ENCODE results near the gene SYNE2. TPM values are rescaled to one million over a fixed set of nuclear protein-coding genes. Genes with fewer than 3 reads are reported as not detected.
A peak's percentile ranks its signal among the peaks of the same experiment; 100 is the strongest.
"Not testable (repeated sequence)": the region's sequence is repeated elsewhere in the genome, so short reads cannot be mapped to it uniquely, and the experiment has no call there.

The SYNE2 gene
- total RNA-seq, 2 donors from 2014 or later = 104 to 390 TPM

GRCh38 chr14:64026600-64026999, 173.8 kb downstream of the SYNE2 start:
- Histone ChIP-seq H3K27ac (no peak overlapping the region), H3K9me3 (no peaks in the 10 kb centered on the region), H3K27me3 (replicated peaks; ENCODE audit: insufficient read depth) (no peaks in the 10 kb centered on the region), H3K4me3 (no peak overlapping the region), H3K4me1 (replicated peaks) (no peaks in the 10 kb centered on the region), H3K36me3 (no peaks in the 10 kb centered on the region)
- DNase-seq (ENCODE audit: low spot score) = no peak
- WGBS = 69% methylated on average over 2 of the region's 2 CpGs
- TF ChIP-seq POLR2A (IDR thresholded peaks at IDR 0.05) = no peak
- no peak for TF ChIP-seq POLR2AphosphoS5 (IDR thresholded peaks at IDR 0.05)
- TF ChIP-seq CTCF (IDR thresholded peaks at IDR 0.05) = no peak
- intact Hi-C loops (cut with DNase I) = no loop called here

GRCh38 chr14:64035143-64035542, 182.3 kb downstream of the SYNE2 start:
- Histone ChIP-seq H3K27me3 (replicated peaks; ENCODE audit: insufficient read depth) (no peaks in the 10 kb centered on the region), H3K36me3 (no peaks in the 10 kb centered on the region), H3K4me3 (no peak overlapping the region), H3K27ac (no peak overlapping the region), H3K9me3 (no peaks in the 10 kb centered on the region), H3K4me1 (replicated peaks) (no peaks in the 10 kb centered on the region)
- intact Hi-C loops (cut with DNase I) = no loop called here
- no peak for DNase-seq (ENCODE audit: low spot score)
- TF ChIP-seq CTCF (IDR thresholded peaks at IDR 0.05) = no peak
- WGBS = 78% methylated on average over 1 of the region's 1 CpG

GRCh38 chr14:64037869-64038745, 185.3 kb downstream of the SYNE2 start:
- H3K4me3 ChIP-seq; H3K27ac ChIP-seq; H3K36me3 ChIP-seq; H3K9me3 ChIP-seq; H3K27me3 ChIP-seq (replicated peaks; ENCODE audit: insufficient read depth); intact Hi-C loops (cut with DNase I); DNase-seq (ENCODE audit: low spot score); H3K4me1 ChIP-seq (replicated peaks): not testable (repeated sequence)
- 94% methylated on average over 51 of the region's 66 CpGs for WGBS

- intact Hi-C loops (cut with DNase I) = no loop called here
- Histone ChIP-seq H3K9me3 (no peaks in the 10 kb centered on the region), H3K4me3 (no peak overlapping the region), H3K27me3 (replicated peaks; ENCODE audit: insufficient read depth) (no peaks in the 10 kb centered on the region), H3K36me3 (no peaks in the 10 kb centered on the region), H3K27ac (no peak overlapping the region), H3K4me1 (replicated peaks) (no peaks in the 10 kb centered on the region)
- no peak for DNase-seq (ENCODE audit: low spot score)
- TF ChIP-seq POLR2AphosphoS5 (IDR thresholded peaks at IDR 0.05) (no peak), POLR2A (IDR thresholded peaks at IDR 0.05) (no peak), CTCF (IDR thresholded peaks at IDR 0.05) (no peak)
- WGBS = 90% methylated on average over 5 of the region's 5 CpGs
Observed at GRCh38 chr14:64038841-64039542, 186.2 kb downstream of the SYNE2 start.

- 78% methylated on average over 2 of the region's 2 CpGs for WGBS
- intact Hi-C loops (cut with DNase I) = no loop called here
- TF ChIP-seq POLR2AphosphoS5 (IDR thresholded peaks at IDR 0.05) (no peak), CTCF (IDR thresholded peaks at IDR 0.05) (peak in 3 of 4 experiments; percentile 19 to 45 (median 23))
- no peak overlapping the region for H3K4me3 ChIP-seq
- H3K36me3 ChIP-seq = no peaks in the 10 kb centered on the region
- H3K27me3 ChIP-seq (replicated peaks; ENCODE audit: insufficient read depth) = no peaks in the 10 kb centered on the region
- DNase-seq (ENCODE audit: low spot score) = no peak
- H3K4me1 ChIP-seq (replicated peaks) = no peaks in the 10 kb centered on the region
- no peaks in the 10 kb centered on the region for H3K9me3 ChIP-seq
- H3K27ac ChIP-seq = no peak overlapping the region
Observed at GRCh38 chr14:64040044-64040443, 187.2 kb downstream of the SYNE2 start.

GRCh38 chr14:64043296-64043695, 190.5 kb downstream of the SYNE2 start:
- WGBS = 96% methylated on average over 6 of the region's 6 CpGs
- intact Hi-C loops (cut with DNase I) = not testable (repeated sequence)

More at GRCh38 chr14:64043296-64043695, 190.5 kb downstream of the SYNE2 start:
- H3K9me3 ChIP-seq; H3K4me3 ChIP-seq; H3K4me1 ChIP-seq (replicated peaks); DNase-seq (ENCODE audit: low spot score); H3K27ac ChIP-seq; H3K36me3 ChIP-seq; H3K27me3 ChIP-seq (replicated peaks; ENCODE audit: insufficient read depth): not testable (repeated sequence)

Measured in prostate gland (tissue), 2 donors.